22Rv1 (cell line): ENCODE results near the gene TNFRSF1B.

ENCODE experiments used
- H3K27ac ChIP-seq: fragments of 450-650 bp; 2 replicates; pipeline ENCODE4 v1.5.1; 2017
- ZFX ChIP-seq: fragments of 450-650 bp; IDR thresholded peaks from 2 replicates; pipeline ENCODE4 v1.6.1; 2017; ENCODE audit warnings: antibody characterized with exemption, borderline replicate concordance
- TF ChIP-seq, protein P1 (sequence below): fragments of 450-650 bp; IDR thresholded peaks from 2 replicates; pipeline ENCODE4 v1.5.1; 2017; ENCODE audit warnings: mild to moderate bottlenecking

TNFRSF1B gene

DNA sequence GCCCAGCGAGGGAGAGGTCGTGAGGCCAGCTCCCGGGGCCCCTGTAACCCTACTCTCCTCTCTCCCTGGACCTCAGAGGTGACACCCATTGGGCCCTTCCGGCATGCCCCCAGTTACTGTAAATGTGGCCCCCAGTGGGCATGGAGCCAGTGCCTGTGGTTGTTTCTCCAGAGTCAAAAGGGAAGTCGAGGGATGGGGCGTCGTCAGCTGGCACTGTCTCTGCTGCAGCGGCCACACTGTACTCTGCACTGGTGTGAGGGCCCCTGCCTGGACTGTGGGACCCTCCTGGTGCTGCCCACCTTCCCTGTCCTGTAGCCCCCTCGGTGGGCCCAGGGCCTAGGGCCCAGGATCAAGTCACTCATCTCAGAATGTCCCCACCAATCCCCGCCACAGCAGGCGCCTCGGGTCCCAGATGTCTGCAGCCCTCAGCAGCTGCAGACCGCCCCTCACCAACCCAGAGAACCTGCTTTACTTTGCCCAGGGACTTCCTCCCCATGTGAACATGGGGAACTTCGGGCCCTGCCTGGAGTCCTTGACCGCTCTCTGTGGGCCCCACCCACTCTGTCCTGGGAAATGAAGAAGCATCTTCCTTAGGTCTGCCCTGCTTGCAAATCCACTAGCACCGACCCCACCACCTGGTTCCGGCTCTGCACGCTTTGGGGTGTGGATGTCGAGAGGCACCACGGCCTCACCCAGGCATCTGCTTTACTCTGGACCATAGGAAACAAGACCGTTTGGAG, 23.7 kb upstream of the TNFRSF1B start:
- TF ChIP-seq, protein P1, sequence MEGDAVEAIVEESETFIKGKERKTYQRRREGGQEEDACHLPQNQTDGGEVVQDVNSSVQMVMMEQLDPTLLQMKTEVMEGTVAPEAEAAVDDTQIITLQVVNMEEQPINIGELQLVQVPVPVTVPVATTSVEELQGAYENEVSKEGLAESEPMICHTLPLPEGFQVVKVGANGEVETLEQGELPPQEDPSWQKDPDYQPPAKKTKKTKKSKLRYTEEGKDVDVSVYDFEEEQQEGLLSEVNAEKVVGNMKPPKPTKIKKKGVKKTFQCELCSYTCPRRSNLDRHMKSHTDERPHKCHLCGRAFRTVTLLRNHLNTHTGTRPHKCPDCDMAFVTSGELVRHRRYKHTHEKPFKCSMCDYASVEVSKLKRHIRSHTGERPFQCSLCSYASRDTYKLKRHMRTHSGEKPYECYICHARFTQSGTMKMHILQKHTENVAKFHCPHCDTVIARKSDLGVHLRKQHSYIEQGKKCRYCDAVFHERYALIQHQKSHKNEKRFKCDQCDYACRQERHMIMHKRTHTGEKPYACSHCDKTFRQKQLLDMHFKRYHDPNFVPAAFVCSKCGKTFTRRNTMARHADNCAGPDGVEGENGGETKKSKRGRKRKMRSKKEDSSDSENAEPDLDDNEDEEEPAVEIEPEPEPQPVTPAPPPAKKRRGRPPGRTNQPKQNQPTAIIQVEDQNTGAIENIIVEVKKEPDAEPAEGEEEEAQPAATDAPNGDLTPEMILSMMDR: no peak
- TF ChIP-seq ZFX: no peak
- H3K27ac ChIP-seq: no peak overlapping the region

DNA sequence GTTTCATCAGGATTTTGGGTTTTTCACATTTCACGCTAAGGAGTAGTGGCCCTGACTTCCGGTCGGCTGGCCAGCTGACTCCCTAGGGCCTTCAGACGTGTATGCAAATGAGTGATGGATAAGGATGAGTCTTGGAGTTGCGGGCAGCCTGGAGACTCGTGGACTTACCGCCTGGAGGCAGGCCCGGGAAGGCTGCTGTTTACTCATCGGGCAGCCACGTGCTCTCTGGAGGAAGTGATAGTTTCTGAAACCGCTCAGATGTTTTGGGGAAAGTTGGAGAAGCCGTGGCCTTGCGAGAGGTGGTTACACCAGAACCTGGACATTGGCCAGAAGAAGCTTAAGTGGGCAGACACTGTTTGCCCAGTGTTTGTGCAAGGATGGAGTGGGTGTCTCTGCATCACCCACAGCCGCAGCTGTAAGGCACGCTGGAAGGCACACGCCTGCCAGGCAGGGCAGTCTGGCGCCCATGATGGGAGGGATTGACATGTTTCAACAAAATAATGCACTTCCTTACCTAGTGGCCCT, 23.1 kb upstream of the TNFRSF1B start:
- no peak overlapping the region for H3K27ac ChIP-seq
- TF ChIP-seq, protein P1: no peak
- no peak for TF ChIP-seq ZFX

GRCh38 chr1:12144236-12144635, 22.6 kb upstream of the TNFRSF1B start:
- no peak overlapping the region for H3K27ac ChIP-seq
- TF ChIP-seq, protein P1: no peak
- no peak for TF ChIP-seq ZFX

DNA sequence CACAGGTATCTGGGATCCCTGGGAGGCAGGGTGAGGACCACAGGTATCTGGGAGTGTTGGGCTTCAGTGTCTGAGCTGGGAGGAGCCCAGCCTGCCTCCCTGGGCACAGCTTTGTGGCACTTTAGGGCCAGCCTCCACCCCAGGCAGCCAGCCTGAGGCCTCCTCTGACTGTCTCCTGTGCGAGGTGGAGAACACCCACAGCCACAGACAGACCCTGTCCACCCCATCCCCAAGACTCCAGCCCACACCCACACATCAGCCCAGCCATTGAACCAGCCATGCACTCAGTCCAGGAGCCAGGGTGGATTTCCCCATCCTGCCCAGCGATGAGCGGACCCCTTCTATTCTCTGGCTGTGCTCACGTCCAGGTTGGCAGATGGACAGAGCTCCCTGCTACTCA, 21.8 kb upstream of the TNFRSF1B start:
- no peak overlapping the region for H3K27ac ChIP-seq

GRCh38 chr1:12145616-12146342, 21.0 kb upstream of the TNFRSF1B start:
- TF ChIP-seq ZFX: no peak
- TF ChIP-seq, protein P1: no peak

More for the DNA sequence above, 21.8 kb upstream of the TNFRSF1B start:
- TF ChIP-seq, protein P1: no peak
- no peak for TF ChIP-seq ZFX

GRCh38 chr1:12146343-12147112, 20.3 kb upstream of the TNFRSF1B start:
- TF ChIP-seq, protein P1: no peak
- TF ChIP-seq ZFX: no peak
- no peak overlapping the region for H3K27ac ChIP-seq

More at GRCh38 chr1:12145616-12146342, 21.0 kb upstream of the TNFRSF1B start:
- no peak overlapping the region for H3K27ac ChIP-seq
